Endothelial cell of umbilical vein (primary cell): ENCODE measurements around the gene PRM1. TPM values are rescaled to one million over a fixed set of nuclear protein-coding genes. Genes with fewer than 3 reads are reported as not detected.
A peak's percentile ranks its signal among the peaks of the same experiment; 100 is the strongest.

Experiments used
- BruUV-seq: library from RNA; stranded (reverse); fragments of 400-500 nt; replicated peaks from 2 replicates; lab custom pipeline; 2021; lab: Mats Ljungman, UMichigan
- CTCF ChIA-PET: fragments of 300-600, 350-600 bp; sonication (Branson Sonifier 250); formaldehyde crosslinking; loops from one replicate; lab custom pipeline; 2021; ENCODE audit warnings: antibody characterized with exemption, inconsistent platforms; lab: Charles Lee
- POLR2A ChIA-PET: fragments of 300-600, 350-600 bp; sonication (Branson Sonifier 250); formaldehyde crosslinking; loops from one replicate; lab custom pipeline; 2021; ENCODE audit warnings: antibody characterized with exemption, inconsistent platforms; lab: Charles Lee
- DNase-seq: peaks from one replicate; pipeline ENCODE4 v3.0.0-alpha.2; 2011; ENCODE audit warnings: low read depth, low spot score
- FAIRE-seq: peaks from 2 replicates; lab custom pipeline; 2011; peaks lifted over from hg19 to GRCh38; lab: Jason Lieb, UNC
- H2AFZ ChIP-seq: 2 replicates; pipeline ENCODE4 v1.6.0; 2012; ENCODE audit warnings: low read depth, low read length, control low read depth, inconsistent platforms
- H3K27ac ChIP-seq: 2 replicates; pipeline ENCODE4 v1.5.1; 2011; ENCODE audit warnings: low read depth, mild to moderate bottlenecking, control low read depth, low read length, moderate library complexity; ENCODE audit not compliant: insufficient read depth
- H3K27me3 ChIP-seq, 2 experiments: 2 replicates each; pipeline versions ENCODE4 v1.6.0 to v1.6.1; 2011; ENCODE audit warnings: low read length in 2 of 2, mixed read lengths in 1 of 2; ENCODE audit not compliant: control insufficient read depth in 2 of 2, insufficient read depth in 2 of 2
- H3K36me3 ChIP-seq, 2 experiments: 2 replicates in 1 of 2; 3 replicates in 1 of 2; pipeline ENCODE4 v1.5.1; 2011; ENCODE audit warnings: low read length in 2 of 2, mild to moderate bottlenecking in 1 of 2, moderate library complexity in 1 of 2; ENCODE audit not compliant: control insufficient read depth in 2 of 2, insufficient read depth in 2 of 2; ENCODE audit errors: extremely low read depth in 1 of 2
- H3K4me1 ChIP-seq: 3 replicates; pipeline ENCODE4 v1.5.1; 2011; ENCODE audit warnings: mild to moderate bottlenecking, low read length; ENCODE audit not compliant: control insufficient read depth, insufficient read depth; ENCODE audit errors: extremely low read depth
- H3K4me2 ChIP-seq: 2 replicates; pipeline ENCODE4 v1.6.1; 2011; ENCODE audit warnings: low read length, control low read depth, mixed read lengths; ENCODE audit not compliant: insufficient read depth
- H3K4me3 ChIP-seq, 3 experiments: fragments of 200-600 bp in 1 of 3; sonication (generic), shearing (Covaris generic) in 1 of 3; replicated peaks in 1 of 3; 2 replicates each; pipeline ENCODE4 v1.5.1; 2011 to 2016; ENCODE audit warnings: control low read depth in 3 of 3, low read length in 3 of 3, mild to moderate bottlenecking in 2 of 3, inconsistent platforms in 1 of 3, low read depth in 1 of 3, moderate library complexity in 1 of 3; ENCODE audit not compliant: insufficient read depth in 1 of 3
- H3K79me2 ChIP-seq: 2 replicates; pipeline ENCODE4 v1.6.0; 2012; ENCODE audit warnings: low read length, inconsistent platforms; ENCODE audit not compliant: control insufficient read depth, insufficient read depth
- H3K9ac ChIP-seq: replicated peaks from 2 replicates; pipeline ENCODE3; 2011; ENCODE audit warnings: low read length, control low read depth; ENCODE audit not compliant: insufficient read depth; ENCODE audit errors: extremely low read depth
- H3K9me1 ChIP-seq: replicated peaks from 3 replicates; pipeline ENCODE4 v1.6.0; 2011; ENCODE audit warnings: mild to moderate bottlenecking, low read length; ENCODE audit not compliant: control insufficient read depth, insufficient read depth; ENCODE audit errors: extremely low read depth
- H3K9me3 ChIP-seq: replicated peaks from 2 replicates; pipeline ENCODE4 v1.5.1; 2012; ENCODE audit warnings: low read length, inconsistent platforms; ENCODE audit not compliant: control insufficient read depth, insufficient read depth
- H4K20me1 ChIP-seq: replicated peaks from 2 replicates; pipeline ENCODE3; 2011; ENCODE audit warnings: mild to moderate bottlenecking, low read length; ENCODE audit not compliant: control insufficient read depth, insufficient read depth; ENCODE audit errors: extremely low read depth
- CTCF ChIP-seq, 2 donors: IDR thresholded peaks; 1 replicate in 1 of 2; 2 replicates in 1 of 2; pipeline ENCODE4 v1.5.1; 2011; ENCODE audit warnings: low read length in 2 of 2, mild to moderate bottlenecking in 2 of 2, moderate library complexity in 2 of 2, control low read depth in 1 of 2, inconsistent platforms in 1 of 2, low read depth in 1 of 2; ENCODE audit not compliant: insufficient read depth in 1 of 2; ENCODE audit errors: extremely low read depth in 1 of 2
- EZH2 ChIP-seq: IDR thresholded peaks from 2 replicates; pipeline ENCODE4 v1.6.1; 2012; ENCODE audit warnings: borderline replicate concordance, low read depth, mild to moderate bottlenecking, moderate library complexity, low read length, inconsistent platforms; ENCODE audit not compliant: severe bottlenecking
- FOS ChIP-seq: IDR thresholded peaks from 2 replicates; pipeline ENCODE4 v1.6.1; 2011; ENCODE audit warnings: mild to moderate bottlenecking, low read length, moderate library complexity, borderline replicate concordance; ENCODE audit not compliant: insufficient read depth
- GATA2 ChIP-seq: IDR thresholded peaks from 2 replicates; pipeline ENCODE4 v1.7.0; 2011; ENCODE audit warnings: low read depth, mild to moderate bottlenecking, moderate library complexity, mixed read lengths, low read length; ENCODE audit not compliant: insufficient read length, insufficient read depth
- JUN ChIP-seq: IDR thresholded peaks from 2 replicates; pipeline ENCODE4 v1.6.1; 2011; ENCODE audit warnings: borderline replicate concordance, low read depth; ENCODE audit not compliant: insufficient read length, insufficient read depth
- MAX ChIP-seq: IDR thresholded peaks from 2 replicates; pipeline ENCODE4 v1.6.1; 2011; ENCODE audit not compliant: insufficient read depth, insufficient read length
- MYC ChIP-seq: IDR thresholded peaks from one replicate; pipeline ENCODE4 v1.6.1; 2011; ENCODE audit warnings: mild to moderate bottlenecking, low read depth, low read length
- POLR2A ChIP-seq: IDR thresholded peaks from 2 replicates; pipeline ENCODE4 v1.6.1; 2012; ENCODE audit warnings: low read depth, mild to moderate bottlenecking, control low read depth, low read length
- POLR2AphosphoS5 ChIP-seq: IDR thresholded peaks from 2 replicates; pipeline ENCODE4 v1.6.1; 2012; ENCODE audit warnings: low read depth, mild to moderate bottlenecking, control low read depth, low read length, moderate library complexity; ENCODE audit not compliant: insufficient read depth
- dilution Hi-C: fragments of 300-500 bp; cut with MboI; formaldehyde crosslinking; loops from one replicate; pipeline ENCODE4 v1.15.0; 2019; ENCODE audit warnings: low sequenced_read_pairs; ENCODE audit not compliant: extremely low pct_ligation_motif_present
- intact Hi-C: fragments of 100-400 bp; cut with micrococcal nuclease; formaldehyde crosslinking; loops from one replicate; pipeline ENCODE4 v1.10.0; 2022
- polyA plus RNA-seq, 4 experiments: library from polyadenylated mRNA; depleted of rRNA in 3 of 4; stranded (reverse) in 3 of 4; unstranded in 1 of 4; fragments of >200 nt; gene quantifications; 2 replicates each; pipeline versions ENCODE4 v1.2.1 to v1.2.3, GENCODE V29; 2011 to 2012; ENCODE audit warnings: missing spikeins in 1 of 4
- total RNA-seq: library from RNA; stranded (reverse); gene quantifications from 2 replicates; pipeline ENCODE4 v1.2.3, GENCODE V29; 2021

PRM1 gene
- total and polyA plus RNA-seq, 2 donors (not counting 3 experiments of a cell fraction or from before 2014, with no cell fraction given) = not detected

GRCh38 chr16:11253995-11254912, 26.9 kb downstream of the PRM1 start:
- DNase-seq (no peak), FAIRE-seq (no peak)
- peaks cover 0 to 1% of the 10 kb centered on the region in 2 experiments for H3K27me3 ChIP-seq
- ChIA-PET POLR2A (interaction anchor here (1.4 to 2.5 kb wide), 3 partner anchors 8 to 296 kb away, joined by 3 to 11 read pairs (median 7); no protein-coding TSS in a partner anchor), CTCF (interaction anchor here (0.7 to 8.3 kb wide), 21 partner anchors 8 to 317 kb away, joined by 3 to 347 read pairs (median 10); partner anchors contain the start of gene TNP2)
- dilution Hi-C loops = no loop called here
- intact Hi-C loops = loop anchor here (10.0 kb wide), 1 partner anchor 61 kb away; no protein-coding TSS in a partner anchor
- H3K9me3 ChIP-seq = no peaks in the 10 kb centered on the region
- peak overlapping the region; percentile 10 for H3K4me2 ChIP-seq
- no peaks in the 10 kb centered on the region for H3K36me3 ChIP-seq
- H4K20me1 ChIP-seq = no peaks in the 10 kb centered on the region
- TF ChIP-seq JUN (no peak), EZH2 (no peak), MAX (no peak), POLR2AphosphoS5 (no peak), MYC (no peak), FOS (no peak), POLR2A (no peak), GATA2 (no peak), CTCF (IDR thresholded peaks at IDR 0.05; ENCODE audit: extremely low read depth in 1 of 2, insufficient read depth in 1 of 2, low read depth in 1 of 2, low read length in 2 of 2) (no peak)
- H3K9ac ChIP-seq = no peak overlapping the region
- peak overlapping the region; percentile 64 for H2AFZ ChIP-seq
- BruUV-seq = TSS peak; percentile 27
- H3K27ac ChIP-seq = no peak overlapping the region
- peaks cover 10% of the 10 kb centered on the region for H3K4me1 ChIP-seq
- no peak overlapping the region for H3K4me3 ChIP-seq
- H3K79me2 ChIP-seq = no peaks in the 10 kb centered on the region
- H3K9me1 ChIP-seq = no peaks in the 10 kb centered on the region
